DOHH2 (cell line): ENCODE measurements around the gene RGS2.

ENCODE experiments used
- H3F3A ChIP-seq: fragments of 200-600 bp; sonication (generic), shearing (Covaris generic); 2 replicates; pipeline ENCODE4 v1.6.0; 2016; ENCODE audit warnings: antibody characterized with exemption, mild to moderate bottlenecking; ENCODE audit not compliant: control insufficient read depth, insufficient read depth
- H3K27ac ChIP-seq: fragments of 200-600 bp; sonication (generic); 2 replicates; pipeline ENCODE4 v1.5.1; 2014; ENCODE audit warnings: low read depth, mild to moderate bottlenecking, low read length, moderate library complexity
- H3K27me3 ChIP-seq: fragments of 200-600 bp; sonication (generic); 2 replicates; pipeline ENCODE4 v1.6.1; 2014; ENCODE audit warnings: mild to moderate bottlenecking, low read length, mixed read lengths; ENCODE audit not compliant: control insufficient read depth
- H3K36me3 ChIP-seq: fragments of 200-600 bp; sonication (generic); 2 replicates; pipeline ENCODE4 v1.6.1; 2014; ENCODE audit warnings: mild to moderate bottlenecking, low read length, moderate library complexity, mixed read lengths; ENCODE audit not compliant: control insufficient read depth
- H3K4me1 ChIP-seq: fragments of 200-600 bp; sonication (generic); 2 replicates; pipeline ENCODE4 v1.6.1; 2014; ENCODE audit warnings: mild to moderate bottlenecking, low read length, mixed read lengths; ENCODE audit not compliant: control insufficient read depth
- H3K4me2 ChIP-seq: fragments of 200-600 bp; sonication (generic); 2 replicates; pipeline ENCODE4 v1.6.0; 2014; ENCODE audit warnings: mild to moderate bottlenecking, low read length, moderate library complexity
- H3K4me3 ChIP-seq: fragments of 200-600 bp; sonication (generic); 2 replicates; pipeline ENCODE4 v1.5.1; 2014; ENCODE audit warnings: mild to moderate bottlenecking, low read length, mixed read lengths
- H3K79me2 ChIP-seq: fragments of 200-600 bp; sonication (generic); 2 replicates; pipeline ENCODE4 v1.6.1; 2014; ENCODE audit warnings: mild to moderate bottlenecking, low read length, mixed read lengths; ENCODE audit not compliant: control insufficient read depth
- H3K9me2 ChIP-seq: fragments of 200-600 bp; sonication (generic); replicated peaks from 2 replicates; pipeline ENCODE4 v1.6.1; 2014; ENCODE audit warnings: mild to moderate bottlenecking, low read length, mixed read lengths; ENCODE audit not compliant: control insufficient read depth
- H3K9me3 ChIP-seq: fragments of 200-600 bp; sonication (generic); 2 replicates; pipeline ENCODE4 v1.6.1; 2014; ENCODE audit warnings: antibody characterized with exemption, low read length, mixed read lengths; ENCODE audit not compliant: control insufficient read depth, insufficient read depth
- H4K20me1 ChIP-seq: fragments of 200-600 bp; sonication (generic); 2 replicates; pipeline ENCODE4 v1.6.0; 2014; ENCODE audit warnings: low read depth, mild to moderate bottlenecking, antibody characterized with exemption, low read length, moderate library complexity; ENCODE audit not compliant: control insufficient read depth, insufficient read depth
- CTCF ChIP-seq: fragments of 200-600 bp; sonication (generic); IDR thresholded peaks from one replicate; pipeline ENCODE4 v1.5.1; 2014; ENCODE audit warnings: antibody characterized with exemption, mild to moderate bottlenecking, low read depth, low read length; ENCODE audit not compliant: poor library complexity, severe bottlenecking
- EZH2phosphoT487 ChIP-seq: fragments of 200-600 bp; sonication (generic); IDR thresholded peaks from 2 replicates; pipeline ENCODE4 v1.6.1; 2017; ENCODE audit warnings: borderline replicate concordance, mild to moderate bottlenecking, antibody characterized with exemption, low read length, moderate library complexity, mixed read lengths

Gene RGS2

DNA sequence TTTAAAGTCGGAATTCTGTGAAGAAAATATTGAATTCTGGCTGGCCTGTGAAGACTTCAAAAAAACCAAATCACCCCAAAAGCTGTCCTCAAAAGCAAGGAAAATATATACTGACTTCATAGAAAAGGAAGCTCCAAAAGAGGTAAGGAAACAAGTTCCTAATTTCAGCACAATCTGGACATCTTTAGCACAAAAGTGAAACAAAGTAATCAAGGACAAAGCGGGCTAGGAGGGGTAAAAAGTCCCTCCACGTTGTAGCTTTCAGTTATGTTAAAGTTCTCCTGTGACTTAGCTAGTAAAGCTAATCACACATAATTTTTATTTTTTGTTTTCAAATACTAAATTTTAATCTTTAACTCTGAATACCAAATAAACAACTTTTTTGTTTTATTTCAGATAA is 2.2 kb downstream of the RGS2 start:
- H3K4me1 ChIP-seq, result peaks cover 45% of the 10 kb centered on the region

GRCh38 chr1:192811594-192812239 is 2.9 kb downstream of the RGS2 start:
- Histone ChIP-seq H4K20me1 (0 out of 2 replicates have a peak, but pooled peaks cover 8% of the 10 kb centered on the region), H3K27ac (no peak overlapping the region), H3K4me3 (no peak overlapping the region), H3K4me1 (peaks cover 38% of the 10 kb centered on the region), H3K9me3 (no peaks in the 10 kb centered on the region), H3K36me3 (peaks cover 25% of the 10 kb centered on the region), H3K4me2 (no peak overlapping the region), H3K9me2 (no peaks in the 10 kb centered on the region), H3K27me3 (no peaks in the 10 kb centered on the region), H3F3A (peaks cover 17% of the 10 kb centered on the region), H3K79me2 (peaks cover 16% of the 10 kb centered on the region)
- TF ChIP-seq EZH2phosphoT487 (no peak), CTCF (no peak)

More for the DNA sequence above, 2.2 kb downstream of the RGS2 start:
- TF ChIP-seq CTCF, result no peak
- TF ChIP-seq EZH2phosphoT487, result no peak
- Histone ChIP-seq H3K36me3 (peaks cover 25% of the 10 kb centered on the region), H3K27me3 (no peaks in the 10 kb centered on the region), H3K79me2 (peaks cover 16% of the 10 kb centered on the region), H3F3A (peaks cover 23% of the 10 kb centered on the region), H3K9me2 (no peaks in the 10 kb centered on the region), H3K27ac (no peak overlapping the region), H3K4me2 (peak overlapping the region; percentile 85; the same call in 1 of the 2 replicates), H4K20me1 (0 out of 2 replicates have a peak, but pooled peaks cover 8% of the 10 kb centered on the region), H3K9me3 (no peaks in the 10 kb centered on the region), H3K4me3 (no peak overlapping the region)

GRCh38 chr1:192812420-192813209 is 3.8 kb downstream of the RGS2 start:
- peaks cover 29% of the 10 kb centered on the region for H3K4me1 ChIP-seq
- H3K9me3 ChIP-seq, result no peaks in the 10 kb centered on the region
- H3K4me2 ChIP-seq, result no peak overlapping the region
- peaks cover 16% of the 10 kb centered on the region for H3K79me2 ChIP-seq
- H3K27me3 ChIP-seq, result no peaks in the 10 kb centered on the region
- no peak overlapping the region for H3K27ac ChIP-seq
- TF ChIP-seq CTCF, result no peak
- no peak for TF ChIP-seq EZH2phosphoT487
- H3K36me3 ChIP-seq, result peaks cover 25% of the 10 kb centered on the region
- H4K20me1 ChIP-seq, result 0 out of 2 replicates have a peak, but pooled peaks cover 8% of the 10 kb centered on the region
- no peaks in the 10 kb centered on the region for H3K9me2 ChIP-seq
- H3F3A ChIP-seq, result peaks cover 8% of the 10 kb centered on the region
- no peak overlapping the region for H3K4me3 ChIP-seq
